ENCODE results near the gene ADCY5.
"Not testable (repeated sequence)": the region's sequence is repeated elsewhere in the genome, so short reads cannot be mapped to it uniquely, and the experiment has no call there.

The ADCY5 gene

DNA sequence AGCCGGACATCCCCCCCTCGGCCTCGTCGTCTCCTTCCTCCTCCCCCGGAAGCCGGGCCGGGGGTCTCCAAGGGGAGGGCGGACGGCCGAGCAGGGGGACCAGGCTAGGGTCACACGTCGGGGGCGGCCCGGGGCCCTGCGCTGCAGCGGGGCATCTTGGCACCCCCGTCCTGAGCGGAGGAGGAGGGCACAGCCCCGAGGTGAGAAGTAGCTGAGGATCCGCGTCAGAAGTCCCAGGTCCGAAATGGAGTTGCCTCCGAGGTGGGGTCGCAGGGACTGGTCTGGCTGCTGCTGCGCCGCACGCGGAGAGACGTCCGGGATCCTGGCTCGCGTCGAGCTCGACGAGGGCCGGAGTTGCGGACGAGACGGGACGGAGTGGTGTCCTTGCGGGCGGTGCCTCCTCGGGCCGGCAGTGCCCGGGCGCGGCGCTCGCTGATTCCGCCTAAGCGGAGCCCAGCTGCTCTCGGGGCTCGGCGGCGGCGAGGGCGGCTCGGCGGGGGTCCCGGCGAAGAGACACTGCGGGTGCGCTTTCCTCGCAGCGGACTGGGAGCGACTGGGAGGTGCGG lies at the start of gene ADCY5:
TSS of gene ADCY5 (minus strand) at position 555 of the 566 bp plus-strand sequence. CDS start at position 10, 545 bp downstream.
- no peak for DNase-seq (ENCODE audit: low read depth)
- TF ChIP-seq, protein P1, sequence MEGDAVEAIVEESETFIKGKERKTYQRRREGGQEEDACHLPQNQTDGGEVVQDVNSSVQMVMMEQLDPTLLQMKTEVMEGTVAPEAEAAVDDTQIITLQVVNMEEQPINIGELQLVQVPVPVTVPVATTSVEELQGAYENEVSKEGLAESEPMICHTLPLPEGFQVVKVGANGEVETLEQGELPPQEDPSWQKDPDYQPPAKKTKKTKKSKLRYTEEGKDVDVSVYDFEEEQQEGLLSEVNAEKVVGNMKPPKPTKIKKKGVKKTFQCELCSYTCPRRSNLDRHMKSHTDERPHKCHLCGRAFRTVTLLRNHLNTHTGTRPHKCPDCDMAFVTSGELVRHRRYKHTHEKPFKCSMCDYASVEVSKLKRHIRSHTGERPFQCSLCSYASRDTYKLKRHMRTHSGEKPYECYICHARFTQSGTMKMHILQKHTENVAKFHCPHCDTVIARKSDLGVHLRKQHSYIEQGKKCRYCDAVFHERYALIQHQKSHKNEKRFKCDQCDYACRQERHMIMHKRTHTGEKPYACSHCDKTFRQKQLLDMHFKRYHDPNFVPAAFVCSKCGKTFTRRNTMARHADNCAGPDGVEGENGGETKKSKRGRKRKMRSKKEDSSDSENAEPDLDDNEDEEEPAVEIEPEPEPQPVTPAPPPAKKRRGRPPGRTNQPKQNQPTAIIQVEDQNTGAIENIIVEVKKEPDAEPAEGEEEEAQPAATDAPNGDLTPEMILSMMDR (conservative IDR thresholded peaks at IDR 0.05; ENCODE audit: low read depth, low read length): no peak
- peak within 1 kb of the TSS; percentile 49 for H3K4me3 ChIP-seq (ENCODE audit: low read length)

GRCh38 chr3:123493912-123494311 lies 45.0 kb upstream of the ADCY5 start:
- TF ChIP-seq, protein P1 (conservative IDR thresholded peaks at IDR 0.05; ENCODE audit: low read depth, low read length): no peak
- DNase-seq (ENCODE audit: low read depth): no peak
- no peak overlapping the region for H3K4me3 ChIP-seq (ENCODE audit: low read length)

GRCh38 chr3:123491966-123492587 lies 43.2 kb upstream of the ADCY5 start:
- no peak overlapping the region for H3K4me3 ChIP-seq (ENCODE audit: low read length)
- DNase-seq (ENCODE audit: low read depth): no peak
- TF ChIP-seq, protein P1 (conservative IDR thresholded peaks at IDR 0.05; ENCODE audit: low read depth, low read length): no peak

DNA sequence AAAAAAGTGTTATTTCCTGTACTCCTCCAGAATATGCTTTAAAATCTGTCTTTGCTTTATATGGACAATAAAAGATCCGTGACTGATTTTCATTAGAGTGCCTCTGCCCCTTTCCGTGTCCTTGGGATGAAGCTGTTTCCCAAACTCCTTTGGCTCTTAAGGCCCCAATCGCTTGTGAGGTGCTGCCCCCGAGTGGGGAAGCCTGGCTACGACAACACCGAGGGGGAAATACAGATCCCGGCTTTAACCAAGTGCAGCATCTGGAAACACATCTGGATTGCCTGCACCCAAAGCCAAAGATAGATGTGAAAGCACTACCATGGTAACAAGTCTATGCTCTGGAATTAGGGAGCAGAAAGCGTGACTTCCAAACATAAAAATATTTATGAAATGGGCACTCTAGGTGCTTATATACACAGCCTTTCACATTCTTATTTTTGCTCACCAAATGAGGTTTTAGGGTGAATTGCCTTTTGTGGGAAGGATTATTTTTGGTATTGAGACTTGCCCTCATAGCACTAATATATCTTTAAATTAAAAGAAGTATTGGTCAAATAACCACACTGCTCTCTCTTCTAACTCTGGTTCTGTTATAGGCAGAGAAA lies 40.6 kb upstream of the ADCY5 start:
- DNase-seq (ENCODE audit: low read depth): peak; percentile 0
- no peak overlapping the region for H3K4me3 ChIP-seq (ENCODE audit: low read length)
- TF ChIP-seq, protein P1 (conservative IDR thresholded peaks at IDR 0.05; ENCODE audit: low read depth, low read length): peak; percentile 93

- H3K4me3 ChIP-seq (ENCODE audit: low read length): no peak overlapping the region
- TF ChIP-seq, protein P1 (conservative IDR thresholded peaks at IDR 0.05; ENCODE audit: low read depth, low read length): no peak
- DNase-seq (ENCODE audit: low read depth): no peak
These were observed 39.9 kb upstream of the ADCY5 start for GRCh38 chr3:123488645-123489347.

DNA sequence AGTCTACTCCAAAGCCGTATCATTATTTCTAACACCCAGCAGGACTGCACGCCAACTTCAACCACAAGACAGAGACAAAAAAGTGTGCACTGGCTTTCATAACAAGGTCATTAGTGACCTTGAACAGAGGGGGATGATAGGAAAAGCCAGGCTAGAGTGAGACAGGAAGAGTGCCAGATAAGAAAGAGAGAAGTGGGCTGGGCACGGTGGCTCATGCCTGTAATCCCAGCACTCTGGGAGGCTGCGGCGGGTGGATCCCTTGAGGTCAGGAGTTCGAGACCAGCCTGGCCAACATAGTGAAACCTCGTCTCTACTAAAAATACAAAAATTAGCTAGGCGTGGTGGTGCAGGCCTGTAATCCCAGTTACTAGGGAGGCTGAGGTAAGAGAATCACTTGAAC lies 38.2 kb upstream of the ADCY5 start:
- not testable (repeated sequence) for DNase-seq (ENCODE audit: low read depth); H3K4me3 ChIP-seq (ENCODE audit: low read length)

DNA sequence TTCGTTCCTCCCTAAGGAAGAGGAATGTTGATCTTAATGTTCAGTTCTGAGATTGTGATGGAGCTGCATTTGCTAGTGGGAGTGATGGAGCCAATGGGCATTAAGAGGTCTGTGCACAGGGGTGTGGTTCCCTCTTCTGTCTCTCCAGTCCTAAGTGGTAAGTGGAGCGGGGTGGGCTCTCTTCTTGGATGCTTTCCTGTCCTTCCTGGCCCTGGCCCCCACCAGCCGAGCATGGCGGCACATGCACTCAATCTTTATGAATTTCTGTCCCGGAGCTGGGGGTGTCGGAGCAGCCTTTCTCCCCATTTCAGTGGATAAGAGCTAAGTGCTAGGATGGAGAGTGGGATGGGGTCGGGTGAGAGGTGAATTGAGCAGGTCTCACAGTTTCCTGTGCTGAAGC lies 37.6 kb upstream of the ADCY5 start:
- DNase-seq (ENCODE audit: low read depth): no peak
- TF ChIP-seq, protein P1 (conservative IDR thresholded peaks at IDR 0.05; ENCODE audit: low read depth, low read length): no peak
- no peak overlapping the region for H3K4me3 ChIP-seq (ENCODE audit: low read length)
